K562 (cell line): ENCODE measurements around the gene HELZ. TPM values are rescaled to one million over a fixed set of nuclear protein-coding genes. Genes with fewer than 3 reads are reported as not detected.

ENCODE experiments used
- ATAC-seq: fragments of 200-7000 bp; cut with Tn5 transposase; 3 replicates; pipeline ENCODE4 v1.9.1; 2020; ENCODE audit warnings: moderate library complexity
- BruUV-seq: library from RNA; stranded (reverse); fragments of 400-500 nt; replicated peaks from 2 replicates; lab custom pipeline; 2021; lab: Mats Ljungman, UMichigan
- CTCF ChIA-PET: fragments of 300-600 bp; formaldehyde crosslinking; extraction: SDS; loops from one replicate; lab custom pipeline; 2021; ENCODE audit warnings: low intra/inter-chr PET ratio; lab: Yijun Ruan, JAX
- POLR2A ChIA-PET: fragments of 300-600, 350-650 bp; sonication (Branson Sonifier 250); formaldehyde crosslinking; extraction: SDS; loops from one replicate; lab custom pipeline; 2021; ENCODE audit warnings: antibody characterized with exemption, inconsistent platforms; lab: Yijun Ruan, JAX
- DNase-seq, 4 experiments: peaks; one replicate each; pipeline versions ENCODE4 v3.0.0 to v3.0.0-alpha.2; 2011 to 2018; ENCODE audit warnings: low spot score in 3 of 4, mixed read lengths in 3 of 4; ENCODE audit errors: extremely low read depth in 1 of 4
- FAIRE-seq: peaks from 2 replicates; lab custom pipeline; 2011; peaks lifted over from hg19 to GRCh38; lab: Jason Lieb, UNC
- H2AFZ ChIP-seq: 2 replicates; pipeline ENCODE4 v1.6.0; 2011; ENCODE audit warnings: low read depth, low read length, control low read depth, inconsistent platforms
- H3K27ac ChIP-seq: fragments of 200-600 bp; 3 replicates; pipeline ENCODE4 v1.8.0; 2011; ENCODE audit warnings: low read depth, mild to moderate bottlenecking, control low read depth, inconsistent platforms, low read length, moderate library complexity, mixed read lengths; ENCODE audit errors: extremely low read depth
- H3K27me3 ChIP-seq, 2 experiments: fragments of 300-600 bp in 1 of 2; 2 replicates in 1 of 2; 3 replicates in 1 of 2; pipeline versions ENCODE4 v1.6.0 to v1.8.0; 2011; ENCODE audit warnings: inconsistent platforms in 2 of 2, low read length in 2 of 2, mild to moderate bottlenecking in 1 of 2, mixed read lengths in 1 of 2, moderate library complexity in 1 of 2; ENCODE audit not compliant: control insufficient read depth in 2 of 2, insufficient read depth in 2 of 2
- H3K36me3 ChIP-seq: fragments of 300-600 bp; 3 replicates; pipeline ENCODE4 v1.8.0; 2011; ENCODE audit warnings: mild to moderate bottlenecking, low read length, inconsistent platforms; ENCODE audit not compliant: control insufficient read depth, insufficient read depth
- H3K4me1 ChIP-seq, 2 experiments: fragments of 200-600 bp in 1 of 2; replicated peaks in 1 of 2; 2 replicates in 1 of 2; 3 replicates in 1 of 2; pipeline versions ENCODE4 v1.5.1 to v1.8.0; 2011; ENCODE audit warnings: inconsistent platforms in 2 of 2, low read length in 2 of 2, mild to moderate bottlenecking in 1 of 2, mixed read lengths in 1 of 2, moderate library complexity in 1 of 2; ENCODE audit not compliant: control insufficient read depth in 2 of 2, insufficient read depth in 2 of 2
- H3K4me2 ChIP-seq: 2 replicates; pipeline ENCODE4 v1.6.1; 2011; ENCODE audit warnings: low read length, control low read depth, inconsistent platforms, mixed read lengths; ENCODE audit not compliant: insufficient read depth
- H3K4me3 ChIP-seq: fragments of 200-600 bp; sonication (generic), shearing (Covaris generic); 2 replicates; pipeline ENCODE4 v1.5.1; 2016; ENCODE audit warnings: control low read depth, inconsistent platforms
- H3K79me2 ChIP-seq: fragments of 200-600 bp; 3 replicates; pipeline ENCODE4 v1.8.0; 2011; ENCODE audit warnings: low read length, inconsistent platforms; ENCODE audit not compliant: control insufficient read depth, insufficient read depth
- H3K9ac ChIP-seq, 2 experiments: 2 replicates each; pipeline versions ENCODE4 v1.6.0 to v1.6.1; 2011; ENCODE audit warnings: low read depth in 2 of 2, low read length in 2 of 2, control low read depth in 1 of 2, inconsistent platforms in 1 of 2, mild to moderate bottlenecking in 1 of 2, mixed read lengths in 1 of 2; ENCODE audit not compliant: insufficient read depth in 1 of 2
- H3K9me1 ChIP-seq: one replicate; pipeline ENCODE4 v1.6.0; 2011; ENCODE audit warnings: inconsistent platforms, mild to moderate bottlenecking, low read length, moderate library complexity; ENCODE audit not compliant: control insufficient read depth, insufficient read depth
- H3K9me3 ChIP-seq: replicated peaks from 2 replicates; pipeline ENCODE4 v1.5.1; 2011; ENCODE audit warnings: low read depth, low read length, inconsistent platforms; ENCODE audit not compliant: control insufficient read depth, insufficient read depth
- H4K20me1 ChIP-seq: replicated peaks from 2 replicates; pipeline ENCODE4 v1.6.1; 2011; ENCODE audit warnings: low read length, inconsistent platforms, mixed read lengths; ENCODE audit not compliant: control insufficient read depth, insufficient read depth
- EP400 ChIP-seq: fragments of 450-650 bp; IDR thresholded peaks from 2 replicates; pipeline ENCODE4 v1.6.1; 2017; ENCODE audit warnings: antibody characterized with exemption, mild to moderate bottlenecking, moderate library complexity
- GABPA ChIP-seq: fragments of 200-800 bp; sonication (Bioruptor generic); conservative IDR thresholded peaks from 2 replicates; pipeline ENCODE4 v1.6.1; 2016; ENCODE audit warnings: low read depth, missing genetic modification characterization, missing compliant biosample characterization
- HMGN3 ChIP-seq: IDR thresholded peaks from 2 replicates; pipeline ENCODE4 v1.6.1; 2011; ENCODE audit warnings: borderline replicate concordance, low read depth, mild to moderate bottlenecking, mixed read lengths, low read length; ENCODE audit not compliant: insufficient read length; ENCODE audit errors: extremely low read depth
- MBD2 ChIP-seq: sonication (generic); IDR thresholded peaks from 2 replicates; pipeline ENCODE4 v1.6.1; 2016; ENCODE audit warnings: low read depth, borderline replicate concordance
- NCOA4 ChIP-seq: fragments of 450-650 bp; IDR thresholded peaks from 2 replicates; pipeline ENCODE4 v1.6.1; 2018; ENCODE audit warnings: mild to moderate bottlenecking; ENCODE audit not compliant: partially characterized antibody
- NRF1 ChIP-seq, 2 experiments: fragments of 450-650 bp; IDR thresholded peaks in 1 of 2; conservative IDR thresholded peaks in 1 of 2; 2 replicates each; pipeline ENCODE4 v1.6.1; 2014; ENCODE audit warnings: mild to moderate bottlenecking in 2 of 2
- RBBP5 ChIP-seq: fragments of 200-600 bp; sonication (generic); IDR thresholded peaks from 2 replicates; pipeline ENCODE4 v1.6.1; 2012; ENCODE audit warnings: borderline replicate concordance, mild to moderate bottlenecking, low read length, control low read depth, inconsistent platforms; ENCODE audit not compliant: insufficient read depth, poor library complexity, severe bottlenecking
- RFX5 ChIP-seq: IDR thresholded peaks from 2 replicates; pipeline ENCODE4 v1.6.1; 2011; ENCODE audit warnings: low read depth, mild to moderate bottlenecking, improper control_type of control experiment, low read length
- SMAD1 ChIP-seq: fragments of 150-350 bp; IDR thresholded peaks from 2 replicates; pipeline ENCODE4 v1.6.1; 2014; ENCODE audit warnings: low read length, low read depth; ENCODE audit not compliant: partially characterized antibody
- STAT5B ChIP-seq: fragments of 250-450 bp; sonication (Bioruptor Pico); IDR thresholded peaks from 2 replicates; pipeline ENCODE4 v1.8.0; 2021; ENCODE audit warnings: mild to moderate bottlenecking, inconsistent platforms
- ZBTB8A ChIP-seq: fragments of 450-650 bp; IDR thresholded peaks from 2 replicates; pipeline ENCODE4 v1.6.1; 2018; ENCODE audit warnings: mild to moderate bottlenecking, moderate library complexity; ENCODE audit not compliant: partially characterized antibody
- ZEB2 ChIP-seq: fragments of 450-650 bp; IDR thresholded peaks from 2 replicates; pipeline ENCODE4 v1.6.1; 2016
- ZNF316 ChIP-seq: fragments of 450-650 bp; IDR thresholded peaks from 2 replicates; pipeline ENCODE4 v1.6.1; 2016
- ZNF586 ChIP-seq: fragments of 450-650 bp; formaldehyde crosslinking; conservative IDR thresholded peaks from 2 replicates; pipeline ENCODE4 v1.4.0; 2020; ENCODE audit warnings: mild to moderate bottlenecking, moderate library complexity
- ZNF695 ChIP-seq: fragments of 450-650 bp; formaldehyde crosslinking; IDR thresholded peaks from 2 replicates; pipeline ENCODE4 v1.4.0; 2020; ENCODE audit warnings: mild to moderate bottlenecking, moderate library complexity
- ZNF79 ChIP-seq: fragments of 250-450 bp; sonication (Bioruptor Pico); IDR thresholded peaks from 2 replicates; pipeline ENCODE4 v1.4.0; 2020; ENCODE audit warnings: low read depth, mild to moderate bottlenecking, moderate library complexity
- WGBS: fragments of 100-300 bp; shearing (Covaris generic); methylation state at CpG from one replicate; pipeline ENCODE4 v1.1.6; 2016; ENCODE audit warnings: low coverage, mixed read lengths; ENCODE audit not compliant: insufficient coverage; ENCODE audit errors: missing lambda C conversion rate; 5-methylcytosine and 5-hydroxymethylcytosine counted together
- in situ Hi-C: fragments of 300-500 bp; cut with MboI; formaldehyde crosslinking; loops from 4 replicates; pipeline ENCODE4 v1.15.0; 2018; ENCODE audit warnings: inconsistent platforms, mixed read lengths
- intact Hi-C: fragments of 100-400 bp; cut with micrococcal nuclease; formaldehyde crosslinking; loops from 2 replicates; pipeline ENCODE4 v1.14.2; 2022
- polyA plus RNA-seq, 8 experiments: library from polyadenylated mRNA; depleted of rRNA in 4 of 8; stranded (reverse) in 5 of 8; unstranded in 3 of 8; fragments of >200 nt; fragmentation: Nextera tagmentation in 2 of 8; fragmentation: Illumina TruSeq in 1 of 8; extraction: Ambion mirVana in 2 of 8; extraction: Trizol in 1 of 8; gene quantifications; 2 replicates each; pipeline versions ENCODE4 v1.2.1 to v1.2.3, GENCODE V29; 2011 to 2014; ENCODE audit warnings: inconsistent platforms in 1 of 8, missing spikeins in 1 of 8
- total RNA-seq, 7 experiments: library from RNA; depleted of rRNA in 6 of 7; stranded (reverse); fragments of >200 nt in 6 of 7; fragmentation: Illumina TruSeq in 2 of 7; extraction: Trizol in 2 of 7; gene quantifications; 2 replicates each; pipeline versions ENCODE4 v1.2.1 to v1.2.3, GENCODE V29; 2011 to 2021; ENCODE audit warnings: low replicate concordance in 1 of 7
- TF ChIP-seq, protein P1 (sequence below), 2 experiments: fragments of 450-650 bp; IDR thresholded peaks; 2 replicates each; pipeline ENCODE4 v1.6.1; 2016; ENCODE audit warnings: mild to moderate bottlenecking in 2 of 2, borderline replicate concordance in 1 of 2, low read depth in 1 of 2, moderate library complexity in 1 of 2

HELZ gene
- total and polyA plus RNA-seq, 9 of the 15 experiments (the other 6 are each of a cell fraction or from before 2014, with no cell fraction given) = 5.2 to 39.8 (median 17.3) TPM

DNA sequence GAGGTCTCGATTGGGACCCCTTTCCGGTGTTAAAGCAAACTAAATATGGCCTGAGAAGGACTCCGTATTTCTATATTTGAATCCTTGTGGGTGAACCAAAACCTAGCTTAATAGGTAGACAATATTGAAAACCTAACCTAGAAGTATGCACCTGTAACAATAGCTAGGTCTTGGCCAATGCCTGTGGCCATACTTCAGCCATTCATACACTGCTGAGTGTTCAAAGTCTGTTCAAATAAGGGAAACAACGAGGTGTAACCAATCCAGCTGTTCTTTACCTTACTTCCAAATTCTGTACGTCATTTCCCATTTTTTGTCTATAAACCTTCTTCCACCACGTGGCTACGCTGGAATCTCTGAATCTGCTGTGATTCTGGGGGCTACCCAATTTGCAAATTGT lies 34.1 kb upstream of the HELZ start:
- no peaks in the 10 kb centered on the region for H3K9me3 ChIP-seq
- BruUV-seq = no TSS peak
- H3K9me1 ChIP-seq = no peaks in the 10 kb centered on the region
- DNase-seq = no peak
- ChIA-PET CTCF (no interaction called here), POLR2A (interaction anchor here (0.6 to 0.8 kb wide), 2 partner anchors 193 to 617 kb away, joined by 3 read pairs; no protein-coding TSS in a partner anchor)
- no peak overlapping the region for H3K4me2 ChIP-seq
- H3K9ac ChIP-seq = no peak overlapping the region
- H3K36me3 ChIP-seq = no peaks in the 10 kb centered on the region
- H3K79me2 ChIP-seq = no peaks in the 10 kb centered on the region
- H3K27ac ChIP-seq = no peak overlapping the region
- FAIRE-seq = no peak
- H2AFZ ChIP-seq = peak overlapping the region; percentile 79
- WGBS = 21% methylated on average over 7 of the region's 7 CpGs
- no peaks in the 10 kb centered on the region for H3K27me3 ChIP-seq
- no peak; the same call in 1 of the 3 replicates for ATAC-seq
- H3K4me3 ChIP-seq = no peak overlapping the region
- in situ Hi-C loops = no loop called here
- intact Hi-C loops = loop anchor here (5.0 kb wide), 1 partner anchor 408 kb away; no protein-coding TSS in a partner anchor
- no peaks in the 10 kb centered on the region for H3K4me1 ChIP-seq
- no peaks in the 10 kb centered on the region for H4K20me1 ChIP-seq
- TF ChIP-seq ZNF695 (CRISPR knock-in tag) = no peak
- no peak for TF ChIP-seq ZNF316
- no peak for TF ChIP-seq RBBP5
- no peak for TF ChIP-seq ZEB2
- TF ChIP-seq MBD2 = no peak
- no peak for TF ChIP-seq HMGN3
- no peak for TF ChIP-seq RFX5
- no peak for TF ChIP-seq STAT5B (CRISPR knock-in tag)
- no peak for TF ChIP-seq NCOA4
- TF ChIP-seq ZNF586 = no peak
- TF ChIP-seq GABPA = no peak
- no peak for TF ChIP-seq ZBTB8A
- TF ChIP-seq, protein P1, sequence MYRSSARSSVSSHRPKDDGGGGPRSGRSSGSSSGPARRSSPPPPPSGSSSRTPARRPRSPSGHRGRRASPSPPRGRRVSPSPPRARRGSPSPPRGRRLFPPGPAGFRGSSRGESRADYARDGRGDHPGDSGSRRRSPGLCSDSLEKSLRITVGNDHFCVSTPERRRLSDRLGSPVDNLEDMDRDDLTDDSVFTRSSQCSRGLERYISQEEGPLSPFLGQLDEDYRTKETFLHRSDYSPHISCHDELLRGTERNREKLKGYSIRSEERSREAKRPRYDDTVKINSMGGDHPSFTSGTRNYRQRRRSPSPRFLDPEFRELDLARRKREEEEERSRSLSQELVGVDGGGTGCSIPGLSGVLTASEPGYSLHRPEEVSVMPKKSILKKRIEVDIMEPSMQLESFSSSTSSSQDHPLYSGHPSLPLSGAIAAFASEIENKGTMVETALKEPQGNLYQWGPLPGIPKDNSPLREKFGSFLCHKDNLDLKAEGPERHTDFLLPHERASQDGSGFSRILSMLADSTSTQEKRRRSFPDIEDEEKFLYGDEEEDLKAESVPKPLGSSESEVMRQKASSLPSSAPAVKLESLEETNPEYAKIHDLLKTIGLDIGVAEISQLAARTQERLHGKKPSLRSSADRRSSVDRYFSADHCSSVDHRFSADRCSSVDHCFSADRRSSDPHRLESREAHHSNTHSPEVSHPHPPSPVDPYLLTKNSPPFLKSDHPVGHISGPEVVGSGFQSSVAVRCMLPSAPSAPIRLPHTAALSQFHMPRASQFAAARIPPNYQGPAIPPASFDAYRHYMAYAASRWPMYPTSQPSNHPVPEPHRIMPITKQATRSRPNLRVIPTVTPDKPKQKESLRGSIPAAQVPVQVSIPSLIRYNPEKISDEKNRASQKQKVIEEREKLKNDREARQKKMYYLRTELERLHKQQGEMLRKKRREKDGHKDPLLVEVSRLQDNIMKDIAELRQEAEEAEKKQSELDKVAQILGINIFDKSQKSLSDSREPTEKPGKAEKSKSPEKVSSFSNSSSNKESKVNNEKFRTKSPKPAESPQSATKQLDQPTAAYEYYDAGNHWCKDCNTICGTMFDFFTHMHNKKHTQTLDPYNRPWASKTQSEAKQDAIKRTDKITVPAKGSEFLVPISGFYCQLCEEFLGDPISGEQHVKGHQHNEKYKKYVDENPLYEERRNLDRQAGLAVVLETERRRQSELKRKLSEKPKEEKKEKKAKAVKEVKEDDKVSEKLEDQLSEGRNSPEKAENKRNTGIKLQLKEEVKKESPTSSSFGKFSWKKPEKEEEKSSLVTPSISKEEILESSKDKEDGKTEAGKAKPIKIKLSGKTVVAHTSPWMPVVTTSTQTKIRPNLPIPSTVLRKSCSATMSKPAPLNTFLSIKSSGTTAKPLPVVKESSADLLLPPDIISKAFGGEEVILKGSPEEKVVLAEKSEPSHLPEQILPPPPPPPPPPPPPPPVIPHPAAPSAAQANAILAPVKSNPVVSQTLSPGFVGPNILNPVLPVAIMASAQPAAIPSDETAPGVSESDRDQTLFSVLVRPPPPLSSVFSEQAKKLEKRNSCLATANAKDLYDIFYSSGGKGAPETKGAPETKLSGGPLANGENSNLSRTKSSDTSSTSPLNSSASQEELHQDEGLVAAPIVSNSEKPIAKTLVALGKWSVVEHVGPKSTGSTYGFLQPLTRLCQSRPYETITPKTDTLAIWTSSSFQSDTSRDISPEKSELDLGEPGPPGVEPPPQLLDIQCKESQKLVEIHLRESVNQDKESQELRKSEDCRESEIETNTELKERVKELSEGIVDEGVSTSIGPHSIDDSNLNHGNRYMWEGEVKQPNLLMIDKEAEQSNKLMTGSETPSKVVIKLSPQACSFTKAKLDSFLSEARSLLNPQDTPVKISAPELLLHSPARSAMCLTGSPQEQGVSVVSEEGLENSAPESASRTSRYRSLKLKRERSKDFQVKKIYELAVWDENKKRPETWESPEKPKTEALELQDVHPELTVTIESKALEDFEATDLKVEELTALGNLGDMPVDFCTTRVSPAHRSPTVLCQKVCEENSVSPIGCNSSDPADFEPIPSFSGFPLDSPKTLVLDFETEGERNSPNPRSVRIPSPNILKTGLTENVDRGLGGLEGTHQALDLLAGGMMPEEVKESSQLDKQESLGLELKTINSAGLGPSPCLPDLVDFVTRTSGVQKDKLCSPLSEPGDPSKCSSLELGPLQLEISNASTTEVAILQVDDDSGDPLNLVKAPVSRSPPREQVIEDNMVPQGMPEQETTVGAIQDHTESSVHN (IDR thresholded peaks at IDR 0.05; ENCODE audit: borderline replicate concordance in 1 of 2, low read depth in 1 of 2) = no peak
- no peak for TF ChIP-seq NRF1 (conservative IDR thresholded peaks at IDR 0.05 in 1 of 2, IDR thresholded peaks at IDR 0.05 in 1 of 2)
- no peak for TF ChIP-seq ZNF79 (CRISPR knock-in tag)
- TF ChIP-seq EP400 = no peak
- TF ChIP-seq SMAD1 = no peak
